DOHH2 (cell line): ENCODE data around the gene PDLIM1.
"Not testable (repeated sequence)": the region's sequence is repeated elsewhere in the genome, so short reads cannot be mapped to it uniquely, and the experiment has no call there.

Experiments used
- H3F3A ChIP-seq: fragments of 200-600 bp; sonication (generic), shearing (Covaris generic); 2 replicates; pipeline ENCODE4 v1.6.0; 2016; ENCODE audit warnings: antibody characterized with exemption, mild to moderate bottlenecking; ENCODE audit not compliant: control insufficient read depth, insufficient read depth
- H3K27ac ChIP-seq: fragments of 200-600 bp; sonication (generic); 2 replicates; pipeline ENCODE4 v1.5.1; 2014; ENCODE audit warnings: low read depth, mild to moderate bottlenecking, low read length, moderate library complexity
- H3K27me3 ChIP-seq: fragments of 200-600 bp; sonication (generic); 2 replicates; pipeline ENCODE4 v1.6.1; 2014; ENCODE audit warnings: mild to moderate bottlenecking, low read length, mixed read lengths; ENCODE audit not compliant: control insufficient read depth
- H3K36me3 ChIP-seq: fragments of 200-600 bp; sonication (generic); 2 replicates; pipeline ENCODE4 v1.6.1; 2014; ENCODE audit warnings: mild to moderate bottlenecking, low read length, moderate library complexity, mixed read lengths; ENCODE audit not compliant: control insufficient read depth
- H3K4me1 ChIP-seq: fragments of 200-600 bp; sonication (generic); 2 replicates; pipeline ENCODE4 v1.6.1; 2014; ENCODE audit warnings: mild to moderate bottlenecking, low read length, mixed read lengths; ENCODE audit not compliant: control insufficient read depth
- H3K4me2 ChIP-seq: fragments of 200-600 bp; sonication (generic); 2 replicates; pipeline ENCODE4 v1.6.0; 2014; ENCODE audit warnings: mild to moderate bottlenecking, low read length, moderate library complexity
- H3K4me3 ChIP-seq: fragments of 200-600 bp; sonication (generic); 2 replicates; pipeline ENCODE4 v1.5.1; 2014; ENCODE audit warnings: mild to moderate bottlenecking, low read length, mixed read lengths
- H3K79me2 ChIP-seq: fragments of 200-600 bp; sonication (generic); 2 replicates; pipeline ENCODE4 v1.6.1; 2014; ENCODE audit warnings: mild to moderate bottlenecking, low read length, mixed read lengths; ENCODE audit not compliant: control insufficient read depth
- H3K9me2 ChIP-seq: fragments of 200-600 bp; sonication (generic); replicated peaks from 2 replicates; pipeline ENCODE4 v1.6.1; 2014; ENCODE audit warnings: mild to moderate bottlenecking, low read length, mixed read lengths; ENCODE audit not compliant: control insufficient read depth
- H3K9me3 ChIP-seq: fragments of 200-600 bp; sonication (generic); 2 replicates; pipeline ENCODE4 v1.6.1; 2014; ENCODE audit warnings: antibody characterized with exemption, low read length, mixed read lengths; ENCODE audit not compliant: control insufficient read depth, insufficient read depth
- H4K20me1 ChIP-seq: fragments of 200-600 bp; sonication (generic); 2 replicates; pipeline ENCODE4 v1.6.0; 2014; ENCODE audit warnings: low read depth, mild to moderate bottlenecking, antibody characterized with exemption, low read length, moderate library complexity; ENCODE audit not compliant: control insufficient read depth, insufficient read depth
- EZH2phosphoT487 ChIP-seq: fragments of 200-600 bp; sonication (generic); IDR thresholded peaks from 2 replicates; pipeline ENCODE4 v1.6.1; 2017; ENCODE audit warnings: borderline replicate concordance, mild to moderate bottlenecking, antibody characterized with exemption, low read length, moderate library complexity, mixed read lengths
- TF ChIP-seq, protein P1 (sequence below): fragments of 200-600 bp; sonication (generic); IDR thresholded peaks from one replicate; pipeline ENCODE4 v1.5.1; 2014; ENCODE audit warnings: antibody characterized with exemption, mild to moderate bottlenecking, low read depth, low read length; ENCODE audit not compliant: poor library complexity, severe bottlenecking

PDLIM1 gene

DNA sequence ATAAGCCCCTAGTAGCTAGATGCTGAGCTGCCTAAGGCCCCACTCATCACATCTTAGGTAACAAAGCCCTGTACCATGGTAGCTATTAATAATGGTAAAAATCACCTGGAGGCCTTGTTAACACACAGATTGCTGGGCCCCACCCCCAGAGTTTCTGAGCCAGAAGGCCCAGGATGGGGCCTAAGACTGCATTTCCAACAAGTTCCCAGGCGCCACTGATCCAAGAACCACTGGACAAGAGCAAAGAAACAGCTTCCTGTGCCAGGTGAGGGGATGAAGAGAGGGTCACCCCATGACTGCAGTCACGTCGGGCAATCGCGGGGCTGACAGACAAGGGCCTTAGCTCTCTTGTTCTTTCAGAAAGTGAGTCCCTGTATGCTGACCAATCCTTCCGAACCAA, 50.0 kb downstream of the PDLIM1 start:
- Histone ChIP-seq H3F3A (peaks cover 3% of the 10 kb centered on the region; the same call in 1 of the 2 replicates), H3K79me2 (no peaks in the 10 kb centered on the region), H3K36me3 (peaks cover 63% of the 10 kb centered on the region), H3K27me3 (no peaks in the 10 kb centered on the region), H4K20me1 (no peaks in the 10 kb centered on the region), H3K27ac (no peak overlapping the region), H3K9me3 (no peaks in the 10 kb centered on the region), H3K9me2 (no peaks in the 10 kb centered on the region), H3K4me1 (peaks cover 10% of the 10 kb centered on the region), H3K4me3 (no peak overlapping the region), H3K4me2 (no peak overlapping the region)
- TF ChIP-seq, protein P1, sequence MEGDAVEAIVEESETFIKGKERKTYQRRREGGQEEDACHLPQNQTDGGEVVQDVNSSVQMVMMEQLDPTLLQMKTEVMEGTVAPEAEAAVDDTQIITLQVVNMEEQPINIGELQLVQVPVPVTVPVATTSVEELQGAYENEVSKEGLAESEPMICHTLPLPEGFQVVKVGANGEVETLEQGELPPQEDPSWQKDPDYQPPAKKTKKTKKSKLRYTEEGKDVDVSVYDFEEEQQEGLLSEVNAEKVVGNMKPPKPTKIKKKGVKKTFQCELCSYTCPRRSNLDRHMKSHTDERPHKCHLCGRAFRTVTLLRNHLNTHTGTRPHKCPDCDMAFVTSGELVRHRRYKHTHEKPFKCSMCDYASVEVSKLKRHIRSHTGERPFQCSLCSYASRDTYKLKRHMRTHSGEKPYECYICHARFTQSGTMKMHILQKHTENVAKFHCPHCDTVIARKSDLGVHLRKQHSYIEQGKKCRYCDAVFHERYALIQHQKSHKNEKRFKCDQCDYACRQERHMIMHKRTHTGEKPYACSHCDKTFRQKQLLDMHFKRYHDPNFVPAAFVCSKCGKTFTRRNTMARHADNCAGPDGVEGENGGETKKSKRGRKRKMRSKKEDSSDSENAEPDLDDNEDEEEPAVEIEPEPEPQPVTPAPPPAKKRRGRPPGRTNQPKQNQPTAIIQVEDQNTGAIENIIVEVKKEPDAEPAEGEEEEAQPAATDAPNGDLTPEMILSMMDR = no peak
- TF ChIP-seq EZH2phosphoT487 = no peak

DNA sequence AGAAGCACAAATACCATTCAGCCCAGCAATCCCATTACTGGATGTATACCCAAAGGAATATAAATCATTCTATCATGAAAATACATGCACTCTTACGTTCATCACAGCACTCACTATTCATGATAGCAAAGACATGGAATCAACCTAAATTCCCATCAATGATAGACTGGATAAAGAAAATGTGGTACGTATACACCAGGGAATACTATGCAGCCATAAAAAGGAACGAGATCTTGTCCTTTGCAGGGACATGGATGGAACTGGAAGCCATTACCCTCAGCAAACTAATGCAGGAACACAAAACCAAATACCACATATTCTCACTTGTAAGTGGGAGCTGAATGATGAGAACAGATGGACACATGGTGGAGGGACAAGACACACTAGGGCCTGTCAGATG, 50.7 kb downstream of the PDLIM1 start:
- not testable (repeated sequence) for H3K9me2 ChIP-seq, H3K4me2 ChIP-seq, H3K27me3 ChIP-seq, H3F3A ChIP-seq, H3K4me3 ChIP-seq, H3K27ac ChIP-seq, H3K79me2 ChIP-seq, H4K20me1 ChIP-seq, H3K9me3 ChIP-seq
- H3K36me3 ChIP-seq = peaks cover 60% of the 10 kb centered on the region
- peaks cover 12% of the 10 kb centered on the region for H3K4me1 ChIP-seq

DNA sequence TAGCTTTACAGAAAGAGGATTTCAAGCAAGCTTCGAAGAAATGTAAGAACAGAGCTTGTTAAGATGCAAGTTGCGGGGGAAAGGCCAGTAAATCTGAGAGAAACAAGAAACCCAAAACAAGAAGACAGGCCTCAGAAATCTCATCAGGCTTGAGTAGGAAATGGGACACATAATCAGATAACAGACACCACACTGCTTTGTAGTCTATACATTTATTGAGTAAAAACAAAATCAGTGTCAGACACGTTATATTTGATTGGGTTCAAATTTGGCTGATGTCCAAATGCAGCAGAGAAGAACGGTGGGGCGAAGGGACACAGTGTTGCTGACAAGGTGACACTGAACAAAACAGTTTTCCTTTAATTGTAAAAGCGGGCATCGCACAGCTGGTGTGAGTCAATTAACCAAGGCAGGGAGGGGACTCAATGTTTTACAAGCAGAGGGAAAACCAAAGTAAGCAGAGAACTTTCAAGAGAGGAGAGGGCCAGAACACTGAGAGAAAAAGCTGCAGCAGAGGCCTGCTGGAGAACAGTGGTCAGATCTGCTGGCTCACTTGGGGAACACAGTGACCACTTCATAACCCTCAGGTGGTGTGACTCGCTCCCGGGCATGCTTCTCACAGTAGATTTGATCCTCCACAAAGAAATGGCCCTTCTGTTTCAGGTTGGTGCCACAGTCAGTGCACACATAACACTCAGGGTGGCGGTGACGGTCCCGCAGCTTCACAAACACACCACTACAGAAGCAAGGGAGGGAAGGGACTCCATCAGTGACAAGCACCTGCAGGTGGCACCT, 53.2 kb downstream of the PDLIM1 start:
- H4K20me1 ChIP-seq = no peaks in the 10 kb centered on the region
- no peak overlapping the region for H3K27ac ChIP-seq
- peaks cover 3% of the 10 kb centered on the region; the same call in 1 of the 2 replicates for H3F3A ChIP-seq
- H3K9me2 ChIP-seq = no peaks in the 10 kb centered on the region
- H3K27me3 ChIP-seq = no peaks in the 10 kb centered on the region
- no peak for TF ChIP-seq EZH2phosphoT487
- TF ChIP-seq, protein P1 = no peak
- no peaks in the 10 kb centered on the region for H3K9me3 ChIP-seq
- H3K4me2 ChIP-seq = no peak overlapping the region
- H3K79me2 ChIP-seq = no peaks in the 10 kb centered on the region
- peaks cover 49% of the 10 kb centered on the region for H3K36me3 ChIP-seq
- H3K4me3 ChIP-seq = no peak overlapping the region
- H3K4me1 ChIP-seq = peaks cover 12% of the 10 kb centered on the region
